SK-N-SH (cell line): Measurements from ENCODE around the gene ASTE1. TPM values are rescaled to one million over a fixed set of nuclear protein-coding genes. Genes with fewer than 3 reads are reported as not detected.

Experiments
- CTCF ChIA-PET: fragments of 300-600, 350-600 bp; formaldehyde crosslinking; extraction: SDS; loops from one replicate; lab custom pipeline; 2021; lab: Yijun Ruan, JAX
- POLR2A ChIA-PET: fragments of 350-600 bp; sonication (Branson Sonifier 250); formaldehyde crosslinking; extraction: SDS; loops from one replicate; lab custom pipeline; 2020; ENCODE audit warnings: antibody characterized with exemption, inconsistent platforms; lab: Yijun Ruan, JAX
- DNase-seq: peaks from one replicate; pipeline ENCODE4 v3.0.0; 2012
- H2AFZ ChIP-seq: fragments of 200-600 bp; sonication (generic); 2 replicates; pipeline ENCODE4 v1.8.1; 2016; ENCODE audit warnings: antibody characterized with exemption, mild to moderate bottlenecking, low read depth
- H3F3A ChIP-seq: fragments of 200-600 bp; sonication (generic); replicated peaks from 2 replicates; pipeline ENCODE3; 2016; ENCODE audit warnings: antibody characterized with exemption, mild to moderate bottlenecking; ENCODE audit not compliant: insufficient read depth
- H3K27ac ChIP-seq, 2 experiments: fragments of 200-500 bp in 1 of 2; fragments of 200-600 bp in 1 of 2; sonication (Bioruptor generic) in 1 of 2; sonication (generic), shearing (Covaris generic) in 1 of 2; 2 replicates each; pipeline versions ENCODE4 v1.5.1 to v1.6.1; 2014 to 2016; ENCODE audit warnings: low read depth in 2 of 2, inconsistent platforms in 1 of 2, low read length in 1 of 2, mild to moderate bottlenecking in 1 of 2, mixed read lengths in 1 of 2
- H3K27me3 ChIP-seq: fragments of 200-600 bp; sonication (generic), shearing (Covaris generic); 2 replicates; pipeline ENCODE4 v1.6.1; 2016; ENCODE audit warnings: mixed run types; ENCODE audit not compliant: insufficient read depth
- H3K36me3 ChIP-seq, 2 experiments: fragments of 200-500 bp in 1 of 2; fragments of 200-600 bp in 1 of 2; sonication (Bioruptor generic) in 1 of 2; sonication (generic) in 1 of 2; replicated peaks in 1 of 2; 2 replicates each; pipeline versions ENCODE3 to v1.5.1; 2014 to 2016; ENCODE audit warnings: low read length in 1 of 2, mild to moderate bottlenecking in 1 of 2; ENCODE audit not compliant: insufficient read depth in 2 of 2, control insufficient read depth in 1 of 2
- H3K4me1 ChIP-seq, 2 experiments: fragments of 200-500 bp in 1 of 2; fragments of 200-600 bp in 1 of 2; sonication (Bioruptor generic) in 1 of 2; sonication (generic), shearing (Covaris generic) in 1 of 2; 2 replicates each; pipeline versions ENCODE4 v1.5.1 to v1.6.1; 2014 to 2016; ENCODE audit warnings: low read depth in 1 of 2, low read length in 1 of 2, mixed run types in 1 of 2; ENCODE audit not compliant: insufficient read depth in 2 of 2, control insufficient read depth in 1 of 2
- H3K4me2 ChIP-seq: fragments of 200-600 bp; sonication (generic), shearing (Covaris generic); 2 replicates; pipeline ENCODE4 v1.6.1; 2017; ENCODE audit warnings: mixed run types
- H3K4me3 ChIP-seq, 2 experiments: fragments of 200-500 bp in 1 of 2; fragments of 200-600 bp in 1 of 2; sonication (Bioruptor generic) in 1 of 2; sonication (generic), shearing (Covaris generic) in 1 of 2; 2 replicates each; pipeline versions ENCODE4 v1.5.1 to v1.8.1; 2014 to 2016; ENCODE audit warnings: low read depth in 2 of 2, inconsistent platforms in 1 of 2, low read length in 1 of 2, mild to moderate bottlenecking in 1 of 2, mixed read lengths in 1 of 2, moderate library complexity in 1 of 2
- H3K79me2 ChIP-seq: fragments of 200-600 bp; sonication (generic); 2 replicates; pipeline ENCODE4 v1.8.1; 2017; ENCODE audit warnings: mild to moderate bottlenecking; ENCODE audit not compliant: insufficient read depth
- H3K9ac ChIP-seq: fragments of 200-600 bp; sonication (generic); 2 replicates; pipeline ENCODE4 v1.6.1; 2017; ENCODE audit warnings: mixed run types
- H3K9me2 ChIP-seq: fragments of 200-600 bp; sonication (generic); 2 replicates; pipeline ENCODE4 v1.6.1; 2017; ENCODE audit warnings: mixed run types
- H3K9me3 ChIP-seq: fragments of 200-600 bp; sonication (generic); 2 replicates; pipeline ENCODE4 v1.6.1; 2017; ENCODE audit warnings: mixed run types, mild to moderate bottlenecking, moderate library complexity
- H4K20me1 ChIP-seq: fragments of 200-600 bp; sonication (generic); 2 replicates; pipeline ENCODE4 v1.6.1; 2017; ENCODE audit warnings: mild to moderate bottlenecking, mixed run types; ENCODE audit not compliant: insufficient read depth
- CTCF ChIP-seq: fragments of 200-600 bp; sonication (generic); IDR thresholded peaks from 2 replicates; pipeline ENCODE4 v1.6.1; 2017; ENCODE audit warnings: antibody characterized with exemption, mild to moderate bottlenecking, moderate library complexity
- ELF1 ChIP-seq: IDR thresholded peaks from 2 replicates; pipeline ENCODE4 v1.4.0; 2012
- FOSL2 ChIP-seq: IDR thresholded peaks from 2 replicates; pipeline ENCODE4 v1.4.0; 2012; ENCODE audit warnings: low read depth, mild to moderate bottlenecking, moderate library complexity, borderline replicate concordance
- FOXJ3 ChIP-seq: sonication (generic); formaldehyde crosslinking; IDR thresholded peaks from 2 replicates; pipeline ENCODE4 v1.5.1; 2020; ENCODE audit warnings: mild to moderate bottlenecking, missing genetic modification reagents
- FOXM1 ChIP-seq: IDR thresholded peaks from 2 replicates; pipeline ENCODE4 v1.4.0; 2012; ENCODE audit warnings: low read depth, mild to moderate bottlenecking
- JUND ChIP-seq: IDR thresholded peaks from 2 replicates; pipeline ENCODE4 v1.4.0; 2012
- MEF2A ChIP-seq: IDR thresholded peaks from 2 replicates; pipeline ENCODE4 v1.4.0; 2012; ENCODE audit warnings: low read depth, borderline replicate concordance
- NFIC ChIP-seq: IDR thresholded peaks from 2 replicates; pipeline ENCODE4 v1.4.0; 2012; ENCODE audit warnings: borderline replicate concordance
- NRF1 ChIP-seq: IDR thresholded peaks from 2 replicates; pipeline ENCODE4 v1.6.1; 2012; ENCODE audit warnings: low read depth, mild to moderate bottlenecking, low read length
- POLR2AphosphoS5 ChIP-seq: IDR thresholded peaks from 2 replicates; pipeline ENCODE4 v1.6.1; 2012; ENCODE audit warnings: low read depth, low read length
- RAD21 ChIP-seq: IDR thresholded peaks from 2 replicates; pipeline ENCODE4 v1.6.1; 2012; ENCODE audit warnings: mild to moderate bottlenecking, low read length
- RXRA ChIP-seq: IDR thresholded peaks from 2 replicates; pipeline ENCODE4 v1.4.0; 2012; ENCODE audit warnings: low read depth, mild to moderate bottlenecking, borderline replicate concordance
- SMC3 ChIP-seq: IDR thresholded peaks from 2 replicates; pipeline ENCODE4 v1.6.1; 2012; ENCODE audit warnings: low read depth, low read length, improper control_type of control experiment
- TCF12 ChIP-seq: IDR thresholded peaks from 2 replicates; pipeline ENCODE4 v1.4.0; 2012
- TEAD4 ChIP-seq: IDR thresholded peaks from 2 replicates; pipeline ENCODE4 v1.4.0; 2012; ENCODE audit warnings: mild to moderate bottlenecking, borderline replicate concordance; ENCODE audit not compliant: insufficient read depth
- WGBS: methylation state at CpG from one replicate; pipeline ENCODE4 v1.1.6; 2017; ENCODE audit warnings: low lambda C conversion rate; 5-methylcytosine and 5-hydroxymethylcytosine counted together
- polyA plus RNA-seq, 3 experiments: library from polyadenylated mRNA; depleted of rRNA; stranded (reverse); fragments of >200 nt; gene quantifications; 2 replicates each; pipeline ENCODE4 v1.2.3, GENCODE V29; 2012
- TF ChIP-seq, protein P1 (sequence below): IDR thresholded peaks from 2 replicates; pipeline ENCODE4 v1.4.0; 2012; ENCODE audit warnings: low read depth, borderline replicate concordance
- TF ChIP-seq, protein P2 (sequence below): IDR thresholded peaks from 2 replicates; pipeline ENCODE4; 2012

Gene ASTE1
- polyA plus RNA-seq, 1 of the 3 experiments (the other 2 are of a cell fraction), result 3.5 TPM

DNA sequence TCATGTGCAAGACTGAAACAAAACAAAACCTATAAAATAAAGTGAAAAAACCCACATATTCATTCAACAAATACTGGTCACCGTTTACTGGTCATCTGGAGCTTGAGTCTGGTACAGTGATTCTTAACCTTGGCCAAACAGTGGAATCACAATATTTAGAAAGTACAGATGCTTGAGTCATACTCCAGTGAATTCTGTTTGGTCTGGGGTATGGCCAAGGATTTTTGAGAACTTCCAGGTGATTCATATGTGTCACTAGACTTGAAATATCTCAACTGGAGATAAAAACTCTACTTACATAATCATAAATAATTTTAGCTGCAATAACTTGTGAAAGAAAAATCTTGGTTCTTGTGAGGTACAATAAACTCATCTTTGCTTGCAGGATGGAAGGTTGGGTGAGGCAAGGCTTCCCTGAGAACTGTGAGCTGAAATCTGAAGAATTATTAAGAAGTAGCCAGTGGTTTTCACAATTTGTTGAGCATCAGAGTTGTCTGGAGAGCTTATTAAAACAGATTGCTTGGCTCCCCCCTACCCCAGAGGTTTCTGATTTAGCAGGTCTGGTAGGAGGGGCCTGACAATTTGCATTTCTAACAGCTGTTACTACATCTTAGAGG lies 9.7 kb upstream of the ASTE1 start:
- peak overlapping the region in 1 of 2 experiments; percentile 41; a peak in 2 of 4 replicates for H3K27ac ChIP-seq
- peaks cover 22% of the 10 kb centered on the region for H3F3A ChIP-seq

GRCh38 chr3:131033480-131034080 lies 7.0 kb upstream of the ASTE1 start:
- Histone ChIP-seq H4K20me1 (no peaks in the 10 kb centered on the region), H2AFZ (no peak overlapping the region), H3K27ac (no peak overlapping the region), H3K4me2 (no peak overlapping the region), H3K36me3 (peaks cover 3 to 10% of the 10 kb centered on the region in 2 experiments), H3K27me3 (no peaks in the 10 kb centered on the region), H3K9ac (no peak overlapping the region), H3K4me3 (peak overlapping the region in 1 of 2 experiments; percentile 6; a peak in 1 of 4 replicates), H3K4me1 (no peaks in the 10 kb centered on the region), H3K9me2 (no peaks in the 10 kb centered on the region), H3K9me3 (no peaks in the 10 kb centered on the region), H3K79me2 (no peaks in the 10 kb centered on the region), H3F3A (peaks cover 22% of the 10 kb centered on the region)
- DNase-seq, result peak; percentile 51
- WGBS, result 12% methylated on average over 1 of the region's 1 CpG
- ChIA-PET POLR2A (interaction anchor here (1.2 kb wide), 1 partner anchor 140 kb away, joined by 4 read pairs; the partner anchor contains the start of gene ATP2C1), CTCF (interaction anchor here (0.6 to 4.0 kb wide), 34 partner anchors 8 to 1309 kb away, joined by 3 to 22 read pairs (median 4); partner anchors contain the start of gene CPNE4)
- TF ChIP-seq RAD21 (peak; percentile 83), FOSL2 (no peak), FOXJ3 (CRISPR knock-in tag) (no peak), TEAD4 (no peak), TCF12 (no peak), MEF2A (no peak), SMC3 (peak; percentile 45), RXRA (no peak), POLR2AphosphoS5 (no peak), CTCF (peak; percentile 85)
- TF ChIP-seq, protein P1, sequence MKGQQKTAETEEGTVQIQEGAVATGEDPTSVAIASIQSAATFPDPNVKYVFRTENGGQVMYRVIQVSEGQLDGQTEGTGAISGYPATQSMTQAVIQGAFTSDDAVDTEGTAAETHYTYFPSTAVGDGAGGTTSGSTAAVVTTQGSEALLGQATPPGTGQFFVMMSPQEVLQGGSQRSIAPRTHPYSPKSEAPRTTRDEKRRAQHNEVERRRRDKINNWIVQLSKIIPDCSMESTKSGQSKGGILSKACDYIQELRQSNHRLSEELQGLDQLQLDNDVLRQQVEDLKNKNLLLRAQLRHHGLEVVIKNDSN, result no peak

More for the DNA sequence above, 9.7 kb upstream of the ASTE1 start:
- Histone ChIP-seq H3K27me3 (no peaks in the 10 kb centered on the region), H3K9me3 (no peaks in the 10 kb centered on the region), H3K4me1 (no peaks in the 10 kb centered on the region), H4K20me1 (no peaks in the 10 kb centered on the region), H3K9ac (no peak overlapping the region), H3K79me2 (no peaks in the 10 kb centered on the region), H3K4me3 (no peak overlapping the region), H3K36me3 (peaks cover 3 to 5% of the 10 kb centered on the region in 2 experiments), H3K4me2 (no peak overlapping the region), H2AFZ (no peak overlapping the region), H3K9me2 (no peaks in the 10 kb centered on the region)
- WGBS, result 24% methylated on average over 1 of the region's 1 CpG
- TF ChIP-seq TCF12, result peak; percentile 74
- TF ChIP-seq, protein P2, sequence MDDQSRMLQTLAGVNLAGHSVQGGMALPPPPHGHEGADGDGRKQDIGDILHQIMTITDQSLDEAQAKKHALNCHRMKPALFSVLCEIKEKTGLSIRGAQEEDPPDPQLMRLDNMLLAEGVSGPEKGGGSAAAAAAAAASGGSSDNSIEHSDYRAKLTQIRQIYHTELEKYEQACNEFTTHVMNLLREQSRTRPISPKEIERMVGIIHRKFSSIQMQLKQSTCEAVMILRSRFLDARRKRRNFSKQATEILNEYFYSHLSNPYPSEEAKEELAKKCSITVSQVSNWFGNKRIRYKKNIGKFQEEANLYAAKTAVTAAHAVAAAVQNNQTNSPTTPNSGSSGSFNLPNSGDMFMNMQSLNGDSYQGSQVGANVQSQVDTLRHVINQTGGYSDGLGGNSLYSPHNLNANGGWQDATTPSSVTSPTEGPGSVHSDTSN, result peak; percentile 52
- TF ChIP-seq POLR2AphosphoS5, result no peak
- TF ChIP-seq MEF2A, result no peak
- 0 out of 2 replicates have a peak, but pooled peaks have one; percentile 28 for TF ChIP-seq JUND
- peak; percentile 52; the same call in 1 of the 2 replicates for TF ChIP-seq FOSL2
- no peak for TF ChIP-seq FOXM1
- TF ChIP-seq NFIC, result peak; percentile 36; the same call in 1 of the 2 replicates
- TF ChIP-seq NRF1, result no peak
- no peak for TF ChIP-seq ELF1
- CTCF ChIA-PET, result interaction anchor here (0.6 to 1.9 kb wide), 6 partner anchors 16 to 1001 kb away, joined by 3 to 7 read pairs (median 4); no protein-coding TSS in a partner anchor
- no peak for DNase-seq
- POLR2A ChIA-PET, result no interaction called here
